Panc1 (cell line): ENCODE measurements around the gene RNF111. TPM values are rescaled to one million over a fixed set of nuclear protein-coding genes. Genes with fewer than 3 reads are reported as not detected.

ENCODE experiments used
- ATAC-seq: fragments of 200-7000 bp; cut with Tn5 transposase; 2 replicates; pipeline ENCODE4 v1.9.1; 2020; ENCODE audit warnings: mild to moderate bottlenecking, moderate library complexity
- BruUV-seq: library from RNA; stranded (reverse); fragments of 400-500 nt; replicated peaks from 2 replicates; lab custom pipeline; 2021; lab: Mats Ljungman, UMichigan
- CTCF ChIA-PET: fragments of 300-600 bp; sonication (Branson Sonifier 250); formaldehyde crosslinking; loops from one replicate; lab custom pipeline; 2022; ENCODE audit warnings: antibody characterized with exemption; lab: Charles Lee
- POLR2A ChIA-PET: fragments of 300-600 bp; sonication (Branson Sonifier 250); formaldehyde crosslinking; loops from one replicate; lab custom pipeline; 2022; ENCODE audit warnings: antibody characterized with exemption; lab: Charles Lee
- DNase-seq: peaks from one replicate; pipeline ENCODE4 v3.0.0-alpha.2; 2010; ENCODE audit warnings: low read depth, low spot score
- H3K27ac ChIP-seq: 2 replicates; pipeline ENCODE4 v1.5.1; 2011; ENCODE audit warnings: mild to moderate bottlenecking, low read length, inconsistent platforms
- H3K27me3 ChIP-seq: fragments of 200-500 bp; sonication (Bioruptor generic); 2 replicates; pipeline ENCODE4 v1.6.0; 2014; ENCODE audit warnings: low read length, inconsistent platforms; ENCODE audit not compliant: control insufficient read depth, insufficient read depth
- H3K36me3 ChIP-seq: fragments of 200-500 bp; sonication (Bioruptor generic); 2 replicates; pipeline ENCODE4 v1.5.1; 2014; ENCODE audit warnings: inconsistent platforms, mild to moderate bottlenecking, low read length, moderate library complexity; ENCODE audit not compliant: control insufficient read depth, insufficient read depth
- H3K4me1 ChIP-seq: 2 replicates; pipeline ENCODE4 v1.5.1; 2011; ENCODE audit warnings: inconsistent platforms, mild to moderate bottlenecking, low read length, moderate library complexity; ENCODE audit not compliant: control insufficient read depth, insufficient read depth
- H3K4me3 ChIP-seq, 2 experiments: 2 replicates each; pipeline ENCODE4 v1.5.1; 2011 to 2012; ENCODE audit warnings: low read depth in 2 of 2, low read length in 2 of 2, mild to moderate bottlenecking in 2 of 2, inconsistent platforms in 1 of 2, moderate library complexity in 1 of 2
- H3K9me3 ChIP-seq: fragments of 200-500 bp; sonication (Bioruptor generic); 2 replicates; pipeline ENCODE4 v1.5.1; 2014; ENCODE audit warnings: low read depth, mild to moderate bottlenecking, inconsistent platforms, low read length, moderate library complexity; ENCODE audit not compliant: control insufficient read depth, insufficient read depth
- POLR2AphosphoS5 ChIP-seq: IDR thresholded peaks from 2 replicates; pipeline ENCODE4 v1.6.1; 2012; ENCODE audit warnings: mild to moderate bottlenecking, low read depth, low read length, moderate library complexity
- REST ChIP-seq, 2 experiments: IDR thresholded peaks; 2 replicates each; pipeline ENCODE4 v1.6.1; 2011 to 2012; ENCODE audit warnings: low read depth in 2 of 2, control low read depth in 1 of 2, low read length in 1 of 2, mild to moderate bottlenecking in 1 of 2, moderate library complexity in 1 of 2; ENCODE audit not compliant: insufficient read depth in 1 of 2
- SIN3A ChIP-seq: IDR thresholded peaks from 2 replicates; pipeline ENCODE4 v1.6.1; 2012; ENCODE audit warnings: low read depth, mild to moderate bottlenecking, low read length, moderate library complexity, borderline replicate concordance; ENCODE audit not compliant: insufficient read depth
- TCF7L2 ChIP-seq: IDR thresholded peaks from 2 replicates; pipeline ENCODE4 v1.6.1; 2011; ENCODE audit warnings: mild to moderate bottlenecking, low read depth, low read length, inconsistent platforms
- in situ Hi-C: cut with HindIII; loops from 2 replicates; pipeline ENCODE4 v1.10.0; 2016; ENCODE audit warnings: low sequenced_read_pairs, low pct_unique_long_range_greater_than_20kb
- intact Hi-C: fragments of 100-400 bp; cut with micrococcal nuclease; formaldehyde crosslinking; loops from one replicate; pipeline ENCODE4 v1.10.0; 2022; ENCODE audit not compliant: unreplicated experiment
- total RNA-seq: library from RNA; stranded (reverse); gene quantifications from one replicate; pipeline ENCODE4 v1.2.1, GENCODE V29; 2021; ENCODE audit not compliant: unreplicated experiment
- TF ChIP-seq, protein P1 (sequence below): fragments of 450-650 bp; IDR thresholded peaks from 2 replicates; pipeline ENCODE4 v1.5.1; 2017; ENCODE audit warnings: mild to moderate bottlenecking

RNF111 gene
- total RNA-seq, 1 experiment from 2014 or later = 37.2 TPM

DNA sequence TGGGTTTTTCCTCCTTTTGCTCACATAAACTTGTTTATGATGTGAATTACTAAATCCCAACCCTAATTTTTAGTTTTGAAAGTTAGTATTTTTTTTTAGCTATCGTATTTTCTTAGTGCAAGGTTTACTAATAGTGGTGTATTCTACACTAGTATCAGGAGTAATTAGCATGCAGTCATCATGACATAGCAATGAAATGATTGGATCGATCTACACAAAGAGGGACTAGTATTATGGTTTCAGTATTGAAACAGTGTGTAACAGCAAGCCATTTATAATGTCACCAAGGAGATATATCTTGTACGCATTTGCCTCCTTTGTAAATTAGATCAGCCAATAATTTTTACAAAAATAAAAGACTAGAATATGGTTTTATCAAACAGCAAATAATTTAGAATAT is 38.7 kb downstream of the RNF111 start:
- TF ChIP-seq POLR2AphosphoS5 (no peak), SIN3A (no peak), TCF7L2 (no peak), REST (IDR thresholded peaks at IDR 0.05; ENCODE audit: insufficient read depth in 1 of 2, low read depth in 2 of 2, low read length in 1 of 2) (no peak)
- TF ChIP-seq, protein P1, sequence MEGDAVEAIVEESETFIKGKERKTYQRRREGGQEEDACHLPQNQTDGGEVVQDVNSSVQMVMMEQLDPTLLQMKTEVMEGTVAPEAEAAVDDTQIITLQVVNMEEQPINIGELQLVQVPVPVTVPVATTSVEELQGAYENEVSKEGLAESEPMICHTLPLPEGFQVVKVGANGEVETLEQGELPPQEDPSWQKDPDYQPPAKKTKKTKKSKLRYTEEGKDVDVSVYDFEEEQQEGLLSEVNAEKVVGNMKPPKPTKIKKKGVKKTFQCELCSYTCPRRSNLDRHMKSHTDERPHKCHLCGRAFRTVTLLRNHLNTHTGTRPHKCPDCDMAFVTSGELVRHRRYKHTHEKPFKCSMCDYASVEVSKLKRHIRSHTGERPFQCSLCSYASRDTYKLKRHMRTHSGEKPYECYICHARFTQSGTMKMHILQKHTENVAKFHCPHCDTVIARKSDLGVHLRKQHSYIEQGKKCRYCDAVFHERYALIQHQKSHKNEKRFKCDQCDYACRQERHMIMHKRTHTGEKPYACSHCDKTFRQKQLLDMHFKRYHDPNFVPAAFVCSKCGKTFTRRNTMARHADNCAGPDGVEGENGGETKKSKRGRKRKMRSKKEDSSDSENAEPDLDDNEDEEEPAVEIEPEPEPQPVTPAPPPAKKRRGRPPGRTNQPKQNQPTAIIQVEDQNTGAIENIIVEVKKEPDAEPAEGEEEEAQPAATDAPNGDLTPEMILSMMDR = no peak
- BruUV-seq = no TSS peak
- Histone ChIP-seq H3K4me1 (no peaks in the 10 kb centered on the region), H3K36me3 (peaks cover 4% of the 10 kb centered on the region; the same call in 1 of the 2 replicates), H3K27ac (no peak overlapping the region), H3K27me3 (no peaks in the 10 kb centered on the region), H3K9me3 (no peaks in the 10 kb centered on the region), H3K4me3 (no peak overlapping the region)
- POLR2A ChIA-PET = interaction anchor here (0.6 kb wide), 1 partner anchor 130 kb away, joined by 6 read pairs; no protein-coding TSS in a partner anchor
- CTCF ChIA-PET = no interaction called here
- in situ Hi-C loops (no loop called here), intact Hi-C loops (no loop called here)
- DNase-seq = no peak
- no peak for ATAC-seq

DNA sequence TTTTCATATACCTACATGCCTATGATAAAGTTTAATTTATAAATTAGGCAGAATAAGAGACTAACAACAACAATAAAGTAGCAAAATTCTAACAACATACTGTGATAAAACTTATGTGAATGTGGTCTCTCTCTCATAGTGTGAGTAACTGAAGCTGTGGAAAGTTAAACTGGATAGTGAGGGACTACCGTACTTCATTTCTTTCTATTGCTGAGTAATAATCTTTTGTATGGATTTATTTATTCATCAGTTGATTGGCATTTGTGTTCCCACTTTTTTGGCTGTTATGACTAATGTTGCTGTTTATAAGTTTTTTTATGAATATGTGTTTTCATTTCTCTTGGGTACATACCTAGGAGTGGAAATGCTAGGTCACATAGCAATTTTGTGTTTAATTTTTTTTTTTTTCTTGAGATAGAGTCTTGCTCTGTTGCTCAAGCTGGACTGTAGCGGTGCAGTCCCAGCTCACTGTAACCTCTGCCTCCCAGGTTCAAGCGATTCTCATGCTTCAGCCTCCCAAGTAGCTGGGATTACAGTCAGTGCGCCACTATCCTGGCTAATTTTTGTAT is 41.0 kb downstream of the RNF111 start:
- in situ Hi-C loops = no loop called here
- no peak overlapping the region for H3K27ac ChIP-seq
- H3K27me3 ChIP-seq = no peaks in the 10 kb centered on the region
- no peaks in the 10 kb centered on the region for H3K9me3 ChIP-seq
- ChIA-PET CTCF (no interaction called here), POLR2A (no interaction called here)
- H3K4me3 ChIP-seq = no peak overlapping the region
- H3K4me1 ChIP-seq = no peaks in the 10 kb centered on the region
- intact Hi-C loops = no loop called here
- no TSS peak for BruUV-seq
- peaks cover 8% of the 10 kb centered on the region; the same call in 1 of the 2 replicates for H3K36me3 ChIP-seq
- no peak for TF ChIP-seq REST (IDR thresholded peaks at IDR 0.05; ENCODE audit: insufficient read depth in 1 of 2, low read depth in 2 of 2, low read length in 1 of 2)
- TF ChIP-seq TCF7L2 = no peak
- no peak for TF ChIP-seq SIN3A
- TF ChIP-seq, protein P1 = no peak
- no peak for DNase-seq
- ATAC-seq = no peak
